ENCODE data around the gene GNAQ.

The GNAQ gene

DNA sequence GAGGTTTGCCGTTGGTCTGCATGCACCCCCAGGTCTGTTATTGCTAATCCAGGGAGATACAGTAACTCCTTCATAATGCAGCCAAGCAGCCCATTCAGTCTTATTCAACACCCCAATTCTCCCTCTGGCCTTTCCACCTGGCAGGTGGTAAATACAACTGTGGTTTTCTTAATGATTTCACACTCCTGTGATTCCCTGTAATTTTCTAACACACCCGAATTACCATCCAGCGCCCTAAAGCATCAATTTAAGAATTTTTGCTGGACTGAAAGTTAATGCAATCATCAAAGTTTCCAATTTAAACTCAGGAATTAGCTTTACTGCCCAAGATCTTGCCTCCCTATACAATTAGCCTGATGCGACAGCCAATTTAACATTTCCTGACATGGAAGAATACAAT is 62.5 kb downstream of the GNAQ start:
- no peak for DNase-seq (ENCODE audit: low spot score)

DNA sequence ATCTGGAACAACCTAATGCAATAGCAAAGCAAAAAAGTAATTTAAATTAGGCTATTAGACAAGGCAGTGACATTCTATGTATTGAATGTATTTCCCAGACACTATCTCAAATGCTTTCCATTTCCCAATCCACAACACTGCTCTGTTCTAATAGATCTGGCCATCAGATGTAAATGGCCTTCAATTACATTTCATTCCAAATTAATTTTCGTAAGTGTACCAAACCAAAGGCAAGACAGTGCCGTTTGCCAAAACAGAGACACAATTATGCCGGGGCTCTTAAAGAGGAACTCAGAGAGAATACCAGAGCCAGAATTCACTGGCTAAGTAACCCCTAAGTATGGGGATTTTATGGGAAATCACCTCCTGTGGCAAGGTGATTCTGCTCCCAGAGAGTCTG is 63.1 kb downstream of the GNAQ start:
- no peak for DNase-seq (ENCODE audit: low spot score)

DNA sequence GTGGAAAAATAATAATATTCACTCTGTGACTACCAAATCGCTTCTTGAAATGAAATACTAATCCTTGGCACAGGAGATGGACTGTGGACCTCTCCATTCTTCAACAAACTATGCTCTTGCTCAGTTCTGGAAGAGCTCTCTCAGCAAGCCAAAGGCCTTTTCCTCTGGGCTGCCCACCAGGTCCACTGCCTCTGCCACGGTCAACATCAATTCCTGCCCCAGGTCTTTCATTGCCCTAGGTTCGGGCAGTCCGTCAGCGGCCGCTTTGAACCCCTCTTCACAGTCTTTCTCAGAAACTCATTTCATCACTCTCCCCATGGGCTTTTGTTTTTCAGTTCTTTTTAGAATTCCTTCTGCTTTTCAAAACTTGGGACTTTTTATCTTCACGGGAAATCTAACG is 64.9 kb downstream of the GNAQ start:
- no peak for DNase-seq (ENCODE audit: low spot score)

DNA sequence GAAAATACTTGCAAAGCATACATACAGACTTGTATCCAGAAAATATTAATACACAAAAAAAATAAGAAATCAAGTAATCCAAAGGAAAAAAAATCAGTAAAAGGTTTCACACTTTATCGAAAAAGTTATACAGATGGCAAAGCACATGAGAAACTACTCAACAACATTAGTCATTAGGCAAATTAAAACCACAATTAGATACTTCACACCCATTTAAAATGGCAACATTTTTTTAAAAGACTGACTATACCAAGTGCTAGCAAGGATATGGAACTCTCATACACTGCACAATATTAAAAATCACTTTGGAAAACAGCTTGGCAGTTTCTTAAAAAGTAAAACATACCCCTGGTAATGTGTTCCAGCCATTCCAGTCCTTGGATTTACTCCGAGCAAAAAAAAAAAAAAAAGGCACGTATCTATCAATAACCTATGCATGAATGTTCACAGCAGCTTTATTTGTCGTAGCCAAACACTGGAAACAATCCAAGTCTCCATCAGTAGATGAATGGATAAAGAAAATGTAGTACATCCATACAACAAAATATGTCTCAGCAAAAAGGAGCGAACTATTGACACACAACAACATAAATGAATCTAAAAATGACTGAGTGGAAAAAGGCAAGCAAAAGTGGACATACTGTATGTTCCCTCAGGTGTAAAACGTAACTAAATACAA is 66.0 kb downstream of the GNAQ start:
- no peak for DNase-seq (ENCODE audit: low spot score)

DNA sequence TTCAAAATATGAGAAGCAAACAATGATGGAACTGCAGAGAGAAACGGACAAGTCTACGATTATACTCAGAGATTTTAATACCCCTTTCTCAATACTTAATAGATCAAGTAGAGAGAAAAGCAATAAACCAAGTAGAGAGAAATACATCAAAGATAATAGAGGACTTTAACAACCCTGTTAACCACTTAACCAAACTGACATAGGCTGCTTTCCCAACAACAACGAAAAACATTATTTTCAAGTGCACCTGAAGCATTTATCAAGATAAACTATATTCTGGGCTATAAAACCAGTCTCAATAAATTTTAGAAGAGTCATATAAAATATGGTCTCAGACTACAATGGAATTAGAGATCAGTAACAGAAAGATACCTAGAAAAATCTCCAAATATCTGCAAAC is 67.4 kb downstream of the GNAQ start:
- DNase-seq (ENCODE audit: low spot score) = no peak

DNA sequence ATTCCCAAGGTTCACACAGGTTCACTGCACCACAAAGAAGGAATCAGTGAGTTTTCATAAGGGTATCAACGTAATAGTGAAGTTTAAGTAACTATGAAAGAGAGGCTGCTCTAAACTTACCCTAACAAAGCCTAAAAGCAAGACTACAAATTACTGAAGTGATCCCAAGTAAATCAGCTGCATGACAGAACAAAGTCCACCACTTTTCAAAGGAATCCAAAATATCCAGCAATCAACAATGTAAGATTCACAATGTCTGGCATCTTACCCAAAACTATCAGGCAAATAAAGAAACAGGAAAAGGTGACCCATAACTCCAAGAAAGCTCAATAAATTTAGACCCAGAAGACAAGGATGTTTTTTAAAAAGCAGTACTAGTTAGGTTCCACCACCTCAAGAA is 70.1 kb downstream of the GNAQ start:
- no peak for DNase-seq (ENCODE audit: low spot score)

DNA sequence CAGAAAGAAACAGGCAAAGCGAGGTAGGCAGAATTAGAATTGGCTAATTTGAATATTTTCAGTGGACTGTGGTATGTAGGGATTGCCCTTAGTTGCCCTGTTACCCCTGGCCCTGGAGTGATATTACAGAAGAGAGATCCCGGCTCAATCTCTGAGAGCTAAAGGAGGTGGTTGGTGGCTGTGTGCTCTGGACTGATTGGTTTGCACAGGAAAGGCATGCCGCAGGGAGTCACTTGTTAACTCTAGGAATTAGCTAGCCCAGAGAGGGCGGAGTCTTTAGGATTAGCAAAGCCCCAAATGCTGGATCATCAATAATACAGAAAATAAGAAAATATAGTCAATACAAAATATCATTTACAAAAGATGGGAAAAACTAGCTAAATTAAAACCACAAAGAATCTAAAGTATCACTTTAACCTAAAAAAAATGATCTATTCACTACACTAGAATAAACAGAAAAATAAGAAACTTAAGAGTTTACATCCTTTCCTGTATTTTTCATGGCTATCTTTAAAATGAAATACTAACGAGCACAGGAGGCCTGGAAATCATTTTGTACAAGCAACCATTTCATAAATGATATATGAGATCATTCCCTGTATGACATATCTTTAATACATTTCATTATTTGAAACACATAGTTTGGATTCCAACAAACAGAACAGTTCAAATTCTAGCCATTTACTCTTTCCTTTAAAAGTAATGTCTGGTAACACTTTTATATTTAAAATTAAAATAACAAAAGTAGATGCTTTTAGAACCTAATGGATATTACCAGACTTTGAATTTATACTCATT is 71.1 kb downstream of the GNAQ start:
- DNase-seq (ENCODE audit: low spot score) = no peak

DNA sequence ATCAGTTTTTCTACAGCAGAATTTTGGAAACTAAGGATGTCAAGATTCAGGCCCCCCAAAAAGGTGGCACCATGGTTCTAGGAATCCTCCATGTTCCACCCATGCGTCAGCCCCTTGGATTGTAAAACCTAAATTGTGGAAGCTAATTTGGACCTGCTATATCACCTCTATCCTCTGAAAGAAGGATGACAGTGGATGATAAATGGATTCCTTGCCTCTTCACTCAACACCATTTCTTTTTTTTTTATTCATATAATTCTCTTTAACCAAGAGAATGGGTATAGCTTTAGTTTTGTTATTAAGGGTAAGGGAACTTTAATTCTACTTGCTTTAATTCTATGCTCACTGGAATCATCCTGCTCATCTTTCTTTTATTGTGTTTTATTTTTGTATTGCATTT is 71.8 kb downstream of the GNAQ start:
- DNase-seq (ENCODE audit: low spot score) = no peak

DNA sequence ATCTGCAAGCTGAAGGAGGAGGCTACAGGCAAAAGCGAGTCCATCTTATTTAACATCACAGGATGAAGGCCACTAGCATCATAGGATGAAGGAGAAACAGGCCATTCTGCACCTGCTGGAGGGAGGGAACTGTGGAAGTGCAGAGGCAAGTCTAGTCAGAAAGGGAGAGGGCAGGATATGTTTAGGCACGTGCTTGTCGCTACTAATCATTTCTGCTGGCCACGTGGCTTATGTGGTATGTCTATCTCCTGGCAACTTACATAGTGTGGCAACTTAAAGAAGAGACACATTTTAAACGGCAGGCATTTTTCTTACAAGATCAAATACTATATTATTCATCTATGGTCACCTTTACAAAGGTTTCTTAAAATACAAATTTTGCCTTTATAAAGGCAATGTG is 74.0 kb downstream of the GNAQ start:
- no peak for DNase-seq (ENCODE audit: low spot score)

DNA sequence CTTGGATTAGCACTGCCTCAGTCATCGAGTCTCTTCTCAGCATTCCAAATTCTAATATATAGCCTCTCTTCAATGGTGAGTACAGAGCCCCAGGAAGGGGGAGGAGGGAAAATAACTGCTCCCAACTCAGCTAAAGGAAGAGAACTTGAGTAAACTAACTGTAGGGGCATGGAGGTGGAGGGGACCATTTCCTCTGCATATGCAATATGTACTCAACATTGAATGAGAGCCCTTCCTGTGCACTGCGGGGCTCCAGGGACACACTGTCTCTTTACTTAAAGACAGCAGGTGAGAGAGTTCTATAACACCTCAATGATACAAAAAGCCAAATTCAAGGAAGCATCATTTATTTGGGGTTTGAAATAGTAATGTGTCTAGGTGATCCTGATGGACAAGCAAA is 75.1 kb downstream of the GNAQ start:
- no peak for DNase-seq (ENCODE audit: low spot score)

DNA sequence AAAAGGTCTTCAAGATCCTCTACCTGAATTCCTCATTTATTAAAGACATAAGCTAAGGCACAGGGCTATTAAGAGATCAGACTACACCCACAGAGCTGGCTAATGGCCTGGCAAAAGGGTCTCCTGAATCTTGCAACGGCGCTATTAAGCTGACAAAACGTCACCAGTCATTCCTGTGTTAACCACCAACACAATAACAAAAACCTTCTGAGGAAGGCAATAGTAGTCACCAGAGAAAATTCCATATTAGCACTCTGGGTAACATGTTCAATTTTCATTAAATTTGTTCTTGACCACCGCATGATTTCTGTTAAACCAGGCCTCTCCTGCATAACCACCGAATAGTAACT is 77.0 kb downstream of the GNAQ start:
- DNase-seq (ENCODE audit: low spot score) = no peak

DNA sequence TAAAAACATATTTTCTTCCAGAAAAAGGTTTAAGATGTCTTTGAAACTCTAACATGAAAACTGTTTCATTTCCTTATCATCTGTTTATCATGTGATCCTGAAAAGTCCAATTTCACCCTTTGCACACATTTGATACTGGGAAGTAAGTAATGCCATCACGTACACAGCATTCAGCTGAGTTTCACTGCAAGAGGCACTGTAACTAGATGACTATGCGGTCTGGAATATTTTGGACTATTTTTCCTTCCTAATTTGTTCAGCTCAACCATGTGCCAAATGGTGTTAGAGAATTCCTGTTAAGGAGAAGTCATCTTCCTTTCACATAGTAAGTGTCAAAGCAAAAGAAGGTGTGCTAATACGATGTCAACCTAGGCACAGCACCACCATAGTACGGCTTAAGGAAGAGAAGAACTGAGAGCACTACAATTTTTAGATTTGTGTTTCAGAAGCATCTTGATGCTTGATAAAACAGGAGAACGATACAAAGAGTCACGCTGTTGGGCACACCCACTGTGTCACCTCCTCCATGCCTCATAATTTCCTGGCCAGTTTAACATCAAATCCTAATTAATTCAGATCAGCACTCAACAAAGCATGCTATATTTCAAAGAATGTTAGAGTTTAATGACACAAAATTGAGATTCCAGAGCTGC is 77.5 kb downstream of the GNAQ start:
- no peak for DNase-seq (ENCODE audit: low spot score)

DNA sequence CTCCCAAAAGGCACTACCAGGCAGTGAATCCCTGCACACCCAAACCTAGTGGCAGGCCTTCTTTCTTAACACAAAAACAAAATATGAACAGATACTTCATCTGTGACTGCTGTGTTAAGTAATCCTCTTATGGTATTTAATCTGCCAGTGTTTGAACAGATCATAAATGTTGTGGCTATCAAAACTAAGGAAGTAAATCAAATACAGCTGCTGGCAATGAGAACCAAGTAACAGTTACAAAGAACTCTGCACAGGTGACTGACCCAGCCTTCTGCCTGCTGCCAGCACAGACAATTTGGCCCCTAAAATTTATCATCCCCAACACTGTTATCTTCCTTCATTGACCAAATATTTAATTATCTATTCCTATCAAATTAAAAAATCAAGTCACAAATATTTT is 78.0 kb downstream of the GNAQ start:
- DNase-seq (ENCODE audit: low spot score) = no peak

DNA sequence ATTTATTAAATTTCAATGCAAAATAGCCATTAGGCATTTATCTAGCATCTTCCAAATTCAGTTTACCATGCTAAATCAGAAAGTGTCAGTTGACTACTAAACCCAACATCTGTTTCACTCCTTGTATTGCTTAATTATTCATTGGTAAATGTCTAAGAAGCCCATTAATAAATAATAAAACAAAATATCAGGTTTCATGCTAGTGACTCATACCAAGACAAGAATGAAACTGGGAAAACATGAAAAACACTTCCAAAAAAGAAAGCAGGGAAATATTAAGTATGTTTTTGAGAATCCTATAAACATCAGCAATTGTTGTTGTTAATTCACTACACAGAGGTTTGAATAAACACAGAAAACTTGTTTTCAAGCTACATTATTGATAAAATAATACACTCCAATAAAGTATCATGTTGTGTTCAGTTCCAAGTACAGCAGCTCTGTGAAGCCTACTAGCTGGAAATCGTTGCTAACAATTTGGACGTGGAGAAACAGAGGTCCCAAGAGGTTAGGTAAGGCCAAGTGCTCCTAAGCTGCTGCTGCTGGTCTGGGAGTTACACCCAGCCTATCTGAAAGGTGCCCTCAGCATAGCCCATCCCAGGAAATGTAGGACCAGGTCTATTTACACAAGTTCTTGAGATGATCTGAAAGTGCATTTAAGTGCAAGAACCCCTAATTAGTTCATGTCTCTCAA is 78.8 kb downstream of the GNAQ start:
- no peak for DNase-seq (ENCODE audit: low spot score)

DNA sequence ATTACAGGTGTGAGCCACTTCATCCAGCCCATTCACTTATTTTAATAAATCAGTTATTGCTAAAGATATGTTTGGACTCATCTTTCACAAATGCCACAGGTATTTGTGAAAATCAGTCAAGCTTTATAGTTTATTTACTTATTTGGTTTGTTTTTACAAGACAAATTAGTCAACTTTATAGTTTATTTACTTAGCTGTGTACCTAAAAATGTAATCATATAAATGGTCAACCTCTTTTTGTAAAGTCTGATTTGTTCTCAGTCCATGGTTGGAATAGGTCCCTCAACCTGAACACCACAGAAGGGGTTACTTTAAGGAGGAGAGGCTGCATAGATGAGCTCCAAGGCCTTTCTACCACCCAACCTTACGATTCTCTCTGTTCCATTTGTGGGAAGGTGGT is 80.2 kb downstream of the GNAQ start:
- no peak for DNase-seq (ENCODE audit: low spot score)

DNA sequence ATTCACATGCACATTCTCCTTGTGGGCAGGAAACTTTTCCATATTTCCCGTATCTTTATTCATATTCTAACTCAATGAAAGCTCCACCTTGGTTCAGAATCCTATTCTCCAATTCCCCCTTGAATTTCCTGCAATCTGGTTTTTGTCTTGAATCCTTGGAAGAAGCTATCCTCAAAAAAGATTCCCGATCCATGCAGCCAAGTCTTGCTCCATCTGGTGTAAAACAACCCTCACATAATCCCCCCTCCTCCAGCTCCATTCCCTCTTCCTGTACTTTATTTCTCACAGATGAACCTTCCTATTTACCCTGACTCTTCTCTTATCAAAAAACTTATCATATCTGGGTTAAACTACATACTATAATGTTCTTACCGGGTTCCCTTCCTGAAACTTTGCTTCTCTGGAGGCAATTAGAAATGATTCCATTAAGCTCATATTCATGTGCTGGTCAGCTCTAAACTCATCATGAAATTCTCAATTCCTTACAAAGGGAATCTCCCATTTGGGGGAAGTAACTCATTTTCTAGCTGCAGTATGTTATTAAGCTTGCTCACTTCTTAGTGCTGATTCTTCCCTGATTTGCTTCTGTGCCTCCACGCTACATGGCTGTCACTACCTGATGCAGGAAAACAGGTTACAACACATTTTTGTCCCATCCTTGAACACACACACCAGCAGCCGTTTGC is 81.7 kb downstream of the GNAQ start:
- DNase-seq (ENCODE audit: low spot score) = no peak

DNA sequence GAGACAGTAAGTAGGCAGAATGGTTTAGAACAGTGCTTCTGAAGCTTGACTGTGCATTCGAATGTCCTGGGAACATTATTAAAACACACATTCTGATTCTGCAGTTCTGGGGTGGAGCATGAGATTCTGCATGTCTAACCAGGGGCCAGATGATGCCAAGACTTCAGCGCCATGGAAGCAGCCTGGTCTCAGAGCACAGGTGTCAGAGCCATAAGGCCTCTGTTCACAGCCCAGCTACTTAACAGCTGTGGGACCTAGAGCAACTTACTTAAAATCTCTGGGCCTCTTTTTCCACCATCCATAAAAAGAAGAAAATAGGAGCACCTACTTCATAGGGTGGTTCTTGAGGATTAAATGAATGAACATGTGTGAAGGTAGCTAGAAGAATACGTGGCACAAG is 84.0 kb downstream of the GNAQ start:
- DNase-seq (ENCODE audit: low spot score) = no peak

DNA sequence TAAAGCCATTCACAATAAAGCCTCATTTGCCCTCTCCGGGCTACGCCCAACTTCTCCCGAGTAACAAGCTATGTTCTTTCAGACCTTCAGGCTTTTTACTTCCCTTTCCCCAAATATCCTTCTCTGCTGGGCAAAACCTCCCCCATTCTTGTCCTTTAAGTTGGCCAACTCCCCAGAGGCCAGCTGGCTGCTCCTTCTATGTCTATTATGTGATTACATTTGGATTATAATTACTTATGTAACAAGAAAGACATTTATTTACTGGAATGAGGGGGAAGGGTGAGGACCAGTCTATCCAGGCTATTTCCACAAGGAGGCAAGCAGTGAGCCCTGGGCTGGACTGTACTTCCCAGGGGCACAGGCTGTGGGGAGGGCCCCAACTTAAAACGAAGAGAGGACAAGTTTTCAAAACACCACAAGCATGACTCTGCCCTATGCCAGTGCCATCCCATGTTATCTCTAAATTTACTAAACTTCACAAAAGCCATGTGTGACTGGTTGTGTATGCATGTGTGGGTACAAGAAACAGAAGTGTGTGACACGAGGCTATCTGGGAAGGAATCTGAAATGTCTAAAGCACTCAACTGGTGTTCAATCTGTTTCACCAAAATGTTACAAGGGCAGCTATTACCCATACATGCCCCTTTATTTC is 84.5 kb downstream of the GNAQ start:
- no peak for DNase-seq (ENCODE audit: low spot score)

DNA sequence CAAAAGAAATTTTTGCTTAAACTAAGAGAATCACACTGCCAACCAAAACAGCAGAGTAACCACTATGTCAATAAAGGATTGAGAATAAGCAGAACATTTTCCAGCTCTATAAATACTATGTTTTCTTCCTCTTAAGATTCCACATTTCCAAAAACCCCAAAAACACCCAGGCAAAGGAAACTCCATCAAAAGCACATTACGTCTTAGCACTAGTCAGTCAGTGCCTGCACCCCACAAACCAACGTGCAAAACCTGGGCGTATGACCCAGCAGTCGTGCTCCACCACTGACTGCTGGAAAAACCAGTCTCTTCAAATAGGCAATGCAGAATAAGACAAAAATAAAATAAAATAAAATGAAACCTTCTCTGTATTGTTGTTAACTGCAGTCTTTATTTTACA is 85.3 kb downstream of the GNAQ start:
- no peak for DNase-seq (ENCODE audit: low spot score)

DNA sequence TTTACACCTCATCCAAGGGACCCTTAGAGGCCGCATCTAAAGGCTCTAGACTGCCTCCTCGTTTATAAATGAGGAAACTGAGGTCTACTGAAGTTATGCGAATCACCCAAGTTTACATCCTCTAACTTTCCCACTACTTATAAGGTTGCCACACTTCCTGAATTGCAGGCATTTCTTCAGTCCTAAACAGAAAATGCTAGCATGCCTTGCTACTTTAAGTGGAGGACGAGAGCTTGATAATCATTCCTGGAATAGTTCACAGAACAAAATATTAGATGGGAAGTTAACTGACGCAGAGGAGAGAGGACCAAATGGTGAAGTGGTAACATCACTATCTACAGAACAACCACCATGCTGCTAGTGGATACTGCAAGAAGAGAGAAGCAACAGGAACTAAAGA is 85.8 kb downstream of the GNAQ start:
- no peak for DNase-seq (ENCODE audit: low spot score)

DNA sequence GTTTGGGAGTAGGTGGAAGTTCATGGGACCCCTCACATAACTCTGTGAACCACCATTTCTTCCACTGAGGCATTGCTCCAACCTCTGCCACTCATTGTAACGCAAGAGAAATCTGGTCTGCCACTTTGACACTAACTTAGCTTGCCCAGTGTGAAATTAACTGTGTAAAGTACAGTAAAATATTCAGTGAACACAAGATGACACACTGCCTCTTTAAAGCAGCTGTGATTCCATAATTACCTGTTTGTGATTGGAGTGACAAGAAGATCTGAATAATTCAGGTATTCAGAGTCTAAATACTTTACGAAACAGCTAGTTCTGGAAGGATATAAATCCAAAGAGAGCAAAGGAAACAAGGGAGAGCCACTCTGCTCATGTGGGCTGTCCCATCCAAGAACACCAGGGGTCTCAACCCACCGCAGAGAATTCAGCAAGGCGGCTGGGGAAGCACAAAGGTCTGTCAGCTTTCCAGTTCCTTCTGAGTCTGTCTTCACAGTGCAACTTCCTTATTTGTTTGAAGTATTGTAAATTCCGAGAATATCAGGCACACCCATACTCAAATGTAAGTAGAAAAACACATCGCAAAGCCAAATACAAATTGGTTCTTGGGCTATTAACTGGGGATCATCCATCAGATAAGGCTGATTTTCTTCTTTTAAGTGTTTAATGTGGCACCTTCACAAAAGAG is 86.9 kb downstream of the GNAQ start:
- peak; percentile 37 for DNase-seq (ENCODE audit: low spot score)
